BLaER1 treated with 17β-estradiol and CSF1 and Interleukin-3, amounts not matched to agents 10 nM and 100 nM (cell line): ENCODE results near the gene LIME1.

Experiments
- H3K27ac ChIP-seq, 11 experiments: shearing (Covaris generic); formaldehyde crosslinking; 2 replicates each; pipeline ENCODE4 v1.8.1; 2022
- H3K27me3 ChIP-seq, 11 experiments: shearing (Covaris generic); formaldehyde crosslinking; 2 replicates each; pipeline ENCODE4 v1.8.1; 2022
- H3K36me3 ChIP-seq, 11 experiments: shearing (Covaris generic); formaldehyde crosslinking; 2 replicates each; pipeline ENCODE4 v1.8.1; 2022
- H3K4me1 ChIP-seq, 10 experiments: shearing (Covaris generic); formaldehyde crosslinking; 2 replicates each; pipeline ENCODE4 v1.8.1; 2022
- H3K4me2 ChIP-seq, 11 experiments: shearing (Covaris generic); formaldehyde crosslinking; 2 replicates each; pipeline ENCODE4 v1.8.1; 2022
- H3K4me3 ChIP-seq, 10 experiments: shearing (Covaris generic); formaldehyde crosslinking; 2 replicates each; pipeline ENCODE4 v1.8.1; 2022
- H3K9ac ChIP-seq, 11 experiments: shearing (Covaris generic); formaldehyde crosslinking; 2 replicates each; pipeline ENCODE4 v1.8.1; 2022
- H3K9me3 ChIP-seq, 11 experiments: shearing (Covaris generic); formaldehyde crosslinking; replicated peaks in 1 of 11; 2 replicates each; pipeline ENCODE4 v1.8.1; 2022
- H4K20me1 ChIP-seq, 11 experiments: shearing (Covaris generic); formaldehyde crosslinking; 2 replicates each; pipeline ENCODE4 v1.8.1; 2022
- Cebpa-rat ChIP-seq, 11 experiments: shearing (Covaris generic); IDR thresholded peaks; 2 replicates each; pipeline ENCODE4 v1.8.1; 2022

Gene LIME1

DNA sequence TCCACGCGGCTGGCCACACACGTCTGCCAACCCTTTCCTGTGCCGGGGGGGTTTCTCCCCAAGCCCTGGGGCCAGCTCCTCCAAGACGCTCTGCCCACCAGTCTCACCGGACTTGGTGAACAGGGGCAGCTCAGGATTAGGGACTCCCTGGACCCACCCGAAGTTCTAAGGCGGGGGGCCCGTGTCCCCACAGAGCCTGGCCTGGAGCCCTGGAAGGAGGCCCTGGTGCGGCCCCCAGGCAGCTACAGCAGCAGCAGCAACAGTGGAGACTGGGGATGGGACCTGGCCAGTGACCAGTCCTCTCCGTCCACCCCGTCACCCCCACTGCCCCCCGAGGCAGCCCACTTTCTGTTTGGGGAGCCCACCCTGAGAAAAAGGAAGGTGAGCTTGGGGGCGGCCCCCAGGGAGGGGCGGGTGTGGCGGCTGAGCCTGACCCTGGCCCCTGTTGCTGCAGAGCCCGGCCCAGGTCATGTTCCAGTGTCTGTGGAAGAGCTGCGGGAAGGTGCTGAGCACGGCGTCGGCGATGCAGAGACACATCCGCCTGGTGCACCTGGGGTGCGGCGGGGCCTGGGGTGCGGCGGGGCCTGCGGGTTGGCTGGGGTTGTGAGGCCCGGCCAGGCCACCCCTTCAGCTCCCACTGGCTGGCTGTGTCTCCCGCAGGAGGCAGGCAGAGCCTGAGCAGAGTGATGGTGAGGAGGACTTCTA is 5.4 kb downstream of the LIME1 start:
- TF ChIP-seq Cebpa-rat (IDR thresholded peaks at IDR 0.05), result no peak
- Histone ChIP-seq H3K9ac (peak overlapping the region in 8 of 11 experiments; percentile 75 to 90 (median 82); a peak in 14 of 22 replicates), H3K4me2 (peak overlapping the region; percentile 93 to 100 (median 98); a peak in 20 of 22 replicates), H3K4me3 (peak overlapping the region in 5 of 10 experiments; percentile 67 to 85 (median 74); a peak in 9 of 20 replicates), H3K27ac (peak overlapping the region in 8 of 11 experiments; percentile 73 to 85 (median 80); a peak in 15 of 22 replicates), H4K20me1 (peaks cover 16 to 54% (median 30%) of the 10 kb centered on the region in 11 experiments), H3K4me1 (peaks cover 32 to 58% (median 47%) of the 10 kb centered on the region in 10 experiments), H3K36me3 (peaks cover 6 to 26% (median 19%) of the 10 kb centered on the region in 11 experiments; a peak in 18 of 22 replicates), H3K9me3 (no peaks in the 10 kb centered on the region), H3K27me3 (peaks cover 0 to 18% (median 0%) of the 10 kb centered on the region in 11 experiments; a peak in 7 of 22 replicates)

DNA sequence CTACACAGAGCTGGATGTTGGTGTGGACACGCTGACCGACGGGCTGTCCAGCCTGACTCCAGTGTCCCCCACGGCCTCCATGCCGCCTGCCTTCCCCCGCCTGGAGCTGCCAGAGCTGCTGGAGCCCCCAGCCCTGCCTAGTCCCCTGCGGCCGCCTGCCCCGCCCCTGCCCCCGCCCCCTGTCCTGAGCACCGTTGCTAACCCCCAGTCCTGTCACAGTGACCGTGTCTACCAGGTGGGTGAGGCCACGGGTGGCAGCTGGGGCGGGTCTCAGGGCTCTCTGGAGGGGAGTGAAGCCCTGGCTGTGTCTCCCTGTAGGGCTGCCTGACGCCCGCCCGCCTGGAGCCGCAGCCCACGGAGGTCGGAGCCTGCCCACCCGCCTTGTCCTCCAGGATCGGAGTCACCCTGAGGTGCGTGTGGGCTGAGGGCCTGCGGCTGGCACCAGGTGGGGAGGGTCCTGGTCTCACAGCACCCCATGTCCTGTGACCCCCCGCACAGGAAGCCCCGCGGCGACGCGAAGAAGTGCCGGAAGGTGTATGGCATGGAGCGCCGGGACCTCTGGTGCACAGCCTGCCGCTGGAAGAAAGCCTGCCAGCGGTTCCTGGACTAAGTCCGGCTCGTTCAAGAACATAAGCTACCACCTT is 6.0 kb downstream of the LIME1 start:
- Histone ChIP-seq H3K27me3 (peaks cover 0 to 11% (median 0%) of the 10 kb centered on the region in 11 experiments; a peak in 6 of 22 replicates), H3K4me2 (0 out of 22 replicates have a peak overlapping the region, but pooled peaks of 1 of the 11 experiments have one; percentile 99), H3K36me3 (peaks cover 6 to 26% (median 19%) of the 10 kb centered on the region in 11 experiments; a peak in 18 of 22 replicates), H4K20me1 (peaks cover 9 to 47% (median 23%) of the 10 kb centered on the region in 11 experiments; a peak in 21 of 22 replicates), H3K9me3 (no peaks in the 10 kb centered on the region), H3K4me3 (no peak overlapping the region), H3K27ac (no peak overlapping the region), H3K9ac (peak overlapping the region in 3 of 11 experiments; percentile 35 to 86 (median 83); a peak in 2 of 22 replicates), H3K4me1 (peaks cover 26 to 56% (median 45%) of the 10 kb centered on the region in 10 experiments)
- TF ChIP-seq Cebpa-rat (IDR thresholded peaks at IDR 0.05), result no peak

DNA sequence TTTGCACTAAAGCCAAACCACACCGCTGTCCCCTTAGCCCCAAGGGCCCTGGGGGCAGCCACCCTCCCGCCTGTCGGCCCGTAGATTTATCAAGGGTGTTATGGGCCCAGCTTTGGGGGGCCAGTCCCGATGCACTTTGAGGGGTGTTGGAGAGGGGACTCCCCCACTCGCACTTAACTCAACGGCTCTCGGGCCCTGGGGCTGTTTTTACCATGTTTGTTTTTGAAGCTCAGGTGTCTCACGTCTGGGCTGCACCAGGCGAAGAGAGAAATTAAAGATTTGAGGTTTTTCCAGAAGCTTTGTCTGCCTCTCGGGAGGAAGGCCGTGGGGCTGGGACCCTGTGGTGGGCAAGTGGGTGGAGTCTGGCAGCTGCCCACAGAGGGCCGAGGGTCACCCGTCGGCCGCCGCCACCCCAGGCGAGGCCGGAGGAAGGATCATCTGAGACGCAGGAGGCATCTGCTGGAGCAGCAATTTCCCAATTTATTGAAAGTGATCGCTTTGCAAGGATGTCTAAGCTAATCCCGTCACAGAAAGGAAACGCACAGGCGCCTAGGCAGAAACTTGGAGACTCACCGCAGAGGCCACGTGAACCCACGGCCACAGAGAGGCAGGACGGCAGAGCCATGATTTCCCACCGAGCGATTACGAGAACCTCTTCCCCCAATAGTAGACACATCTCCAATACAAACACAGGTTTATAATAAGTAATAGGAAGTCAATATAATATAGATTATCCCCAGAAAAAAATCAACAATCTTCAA is 6.9 kb downstream of the LIME1 start:
- Histone ChIP-seq H3K9ac (0 out of 22 replicates have a peak overlapping the region, but pooled peaks of 2 of the 11 experiments have one; percentile 3 to 37), H3K9me3 (no peaks in the 10 kb centered on the region), H3K27ac (no peak overlapping the region; a peak in 1 of 22 replicates), H3K4me2 (no peak overlapping the region), H3K36me3 (peaks cover 6 to 26% (median 19%) of the 10 kb centered on the region in 11 experiments; a peak in 18 of 22 replicates), H3K27me3 (peaks cover 0 to 4% (median 0%) of the 10 kb centered on the region in 11 experiments; a peak in 3 of 22 replicates), H3K4me3 (no peak overlapping the region), H3K4me1 (peaks cover 20 to 56% (median 45%) of the 10 kb centered on the region in 10 experiments), H4K20me1 (peaks cover 4 to 40% (median 18%) of the 10 kb centered on the region in 11 experiments; a peak in 20 of 22 replicates)
- TF ChIP-seq Cebpa-rat (IDR thresholded peaks at IDR 0.05), result no peak

DNA sequence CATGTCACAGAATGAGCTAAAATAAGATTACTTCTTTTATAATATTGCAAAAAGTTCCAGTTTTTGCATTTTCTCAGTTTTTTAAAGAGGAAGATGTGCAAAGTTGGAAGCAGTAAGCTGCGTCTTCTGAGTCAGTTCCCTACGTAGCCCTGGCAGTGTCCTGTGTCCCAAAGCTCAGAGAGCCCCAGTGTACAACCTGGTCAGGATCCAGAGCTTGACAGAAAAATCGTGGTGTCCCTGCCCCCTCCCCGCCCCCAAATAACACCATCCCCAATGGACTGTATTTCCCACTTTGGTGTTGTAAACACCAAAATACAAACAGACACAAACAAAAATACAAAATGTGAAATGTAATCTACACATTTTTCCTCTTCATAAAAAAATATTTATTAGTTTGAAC is 7.7 kb downstream of the LIME1 start:
- H4K20me1 ChIP-seq, result peaks cover 0 to 33% (median 11%) of the 10 kb centered on the region in 11 experiments; a peak in 16 of 22 replicates
- no peak overlapping the region for H3K27ac ChIP-seq
- no peak overlapping the region for H3K4me3 ChIP-seq
- H3K36me3 ChIP-seq, result peaks cover 6 to 26% (median 19%) of the 10 kb centered on the region in 11 experiments; a peak in 18 of 22 replicates
- H3K9ac ChIP-seq, result no peak overlapping the region
- no peaks in the 10 kb centered on the region for H3K27me3 ChIP-seq
- no peak overlapping the region for H3K4me2 ChIP-seq
- peaks cover 13 to 56% (median 44%) of the 10 kb centered on the region in 10 experiments for H3K4me1 ChIP-seq
- no peaks in the 10 kb centered on the region for H3K9me3 ChIP-seq
- no peak for TF ChIP-seq Cebpa-rat (IDR thresholded peaks at IDR 0.05)

DNA sequence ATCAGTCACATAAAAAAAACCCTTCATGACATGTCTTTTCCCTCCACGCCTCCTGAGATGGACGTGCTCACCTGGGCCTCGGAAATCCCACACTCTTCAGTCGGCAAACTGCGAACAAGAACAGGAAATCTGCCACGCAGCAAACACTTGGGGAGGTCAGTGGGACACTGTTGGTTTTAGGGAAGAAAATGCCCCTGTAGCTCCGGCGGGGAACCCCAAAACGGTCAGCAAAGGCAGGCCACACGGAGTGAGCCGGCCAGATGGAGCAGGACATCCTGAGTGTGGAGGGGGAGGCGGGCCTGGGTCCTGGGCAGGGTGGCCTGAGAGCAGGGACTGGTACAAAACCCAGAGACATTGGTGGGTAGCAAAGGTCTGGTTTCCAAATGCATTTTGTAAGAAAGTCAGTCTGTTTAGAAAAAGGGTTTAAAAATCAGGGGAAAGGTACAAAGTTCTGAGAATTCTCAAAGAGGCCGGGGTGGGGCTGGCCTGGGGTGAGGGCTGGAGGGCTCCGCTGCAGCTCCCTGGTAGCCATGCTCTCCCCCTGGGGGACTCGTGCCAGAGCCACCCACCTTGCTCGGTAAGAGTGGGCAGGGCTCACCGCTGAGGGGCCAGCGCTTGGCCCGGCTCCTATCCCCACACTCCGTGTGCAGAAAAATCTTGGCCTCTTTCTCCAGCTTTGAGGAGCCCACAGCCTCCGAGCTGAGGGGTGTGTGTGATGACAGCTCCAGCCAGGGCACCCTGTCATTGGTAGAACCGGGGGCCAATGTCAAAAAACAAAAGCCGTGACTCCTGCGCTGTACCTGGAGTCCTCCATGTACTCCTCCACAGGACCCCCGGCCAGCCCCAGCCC is 8.3 kb downstream of the LIME1 start:
- Histone ChIP-seq H3K27ac (no peak overlapping the region), H3K36me3 (peaks cover 6 to 26% (median 19%) of the 10 kb centered on the region in 11 experiments; a peak in 18 of 22 replicates), H3K4me2 (no peak overlapping the region), H3K4me1 (peaks cover 11 to 59% (median 46%) of the 10 kb centered on the region in 10 experiments), H3K9ac (no peak overlapping the region), H3K27me3 (no peaks in the 10 kb centered on the region), H3K9me3 (no peaks in the 10 kb centered on the region), H4K20me1 (peaks cover 0 to 31% (median 9%) of the 10 kb centered on the region in 11 experiments; a peak in 12 of 22 replicates), H3K4me3 (no peak overlapping the region)
- no peak for TF ChIP-seq Cebpa-rat (IDR thresholded peaks at IDR 0.05)

DNA sequence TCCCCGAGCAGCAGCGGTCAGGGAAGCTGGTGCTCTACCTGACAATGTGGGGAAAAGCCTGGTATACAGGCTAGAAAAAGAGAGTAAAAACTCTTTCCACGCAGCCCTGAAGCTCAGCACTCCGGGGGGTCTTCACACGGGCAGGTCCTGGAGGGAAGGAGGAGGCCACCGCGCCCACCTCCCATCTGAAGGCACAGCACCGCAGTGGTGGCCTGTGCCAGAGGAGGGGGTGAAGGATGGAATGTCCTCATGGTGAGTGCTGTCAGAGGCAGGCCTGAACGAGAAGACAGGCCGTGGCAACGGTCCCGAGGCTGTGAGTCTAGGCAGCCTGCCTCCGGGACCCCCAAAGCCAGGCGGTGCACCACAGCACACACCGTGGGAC is 9.0 kb downstream of the LIME1 start:
- no peak overlapping the region for H3K4me2 ChIP-seq
- H4K20me1 ChIP-seq, result peaks cover 0 to 29% (median 11%) of the 10 kb centered on the region in 11 experiments; a peak in 12 of 22 replicates
- no peaks in the 10 kb centered on the region for H3K9me3 ChIP-seq
- H3K4me3 ChIP-seq, result no peak overlapping the region
- no peaks in the 10 kb centered on the region for H3K27me3 ChIP-seq
- peaks cover 9 to 62% (median 51%) of the 10 kb centered on the region in 10 experiments for H3K4me1 ChIP-seq
- H3K9ac ChIP-seq, result no peak overlapping the region
- H3K36me3 ChIP-seq, result peaks cover 6 to 26% (median 19%) of the 10 kb centered on the region in 11 experiments; a peak in 18 of 22 replicates
- no peak for TF ChIP-seq Cebpa-rat (IDR thresholded peaks at IDR 0.05)
- no peak overlapping the region for H3K27ac ChIP-seq

DNA sequence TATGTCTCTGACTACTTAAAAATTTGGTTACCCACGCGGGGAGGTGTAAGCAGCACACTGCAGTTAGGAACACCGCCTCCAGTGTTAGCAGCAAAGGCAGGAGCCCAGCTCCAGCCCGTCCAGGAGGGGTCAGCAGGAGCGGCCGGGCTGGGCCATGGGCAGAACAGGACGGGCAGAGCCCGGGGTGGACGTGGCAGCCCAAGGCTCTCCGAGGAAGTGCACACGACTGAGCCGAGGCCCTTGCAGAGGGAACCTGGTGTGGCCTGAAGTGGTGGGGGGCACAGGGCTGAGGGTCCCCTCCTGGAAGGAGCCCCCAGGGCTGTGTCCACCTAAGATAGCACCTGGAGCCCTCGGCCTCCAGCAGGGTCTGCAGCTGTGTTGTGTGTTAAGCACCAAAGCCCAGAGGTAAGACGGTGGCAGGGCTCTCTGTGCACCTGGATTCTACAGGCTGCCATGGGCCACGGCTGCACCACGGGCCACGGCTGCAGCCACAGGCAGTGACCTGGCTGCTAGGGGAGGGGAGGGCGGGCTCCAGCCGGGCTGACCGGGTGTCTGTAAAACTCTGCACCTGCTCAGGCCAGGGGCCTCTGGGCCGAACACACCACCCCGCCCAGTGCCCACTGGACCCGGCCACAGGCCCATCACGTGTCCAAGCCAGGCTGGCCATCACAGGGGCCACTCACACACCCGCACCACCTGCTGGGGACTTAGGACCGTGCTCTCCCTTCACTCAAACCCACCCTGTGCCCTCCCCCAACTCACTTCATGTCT is 9.7 kb downstream of the LIME1 start:
- Histone ChIP-seq H3K4me3 (no peak overlapping the region), H3K9ac (no peak overlapping the region), H3K4me2 (peak overlapping the region in 5 of 11 experiments; percentile 38 to 60 (median 54); a peak in 5 of 22 replicates), H3K9me3 (no peaks in the 10 kb centered on the region), H3K27ac (no peak overlapping the region), H3K36me3 (peaks cover 6 to 26% (median 19%) of the 10 kb centered on the region in 11 experiments; a peak in 18 of 22 replicates), H4K20me1 (peaks cover 0 to 22% (median 5%) of the 10 kb centered on the region in 11 experiments; a peak in 11 of 22 replicates), H3K27me3 (no peaks in the 10 kb centered on the region), H3K4me1 (peaks cover 7 to 62% (median 51%) of the 10 kb centered on the region in 10 experiments)
- no peak for TF ChIP-seq Cebpa-rat (IDR thresholded peaks at IDR 0.05)
